GM12878 (cell line): ENCODE measurements around the gene PPP4R3B. TPM values are rescaled to one million over a fixed set of nuclear protein-coding genes. Genes with fewer than 3 reads are reported as not detected.
A peak's percentile ranks its signal among the peaks of the same experiment; 100 is the strongest.

Experiments
- ATAC-seq: fragments of 200-7000 bp; cut with Tn5 transposase; 3 replicates; pipeline ENCODE4 v1.9.1; 2020; ENCODE audit warnings: mild to moderate bottlenecking, moderate library complexity
- BruUV-seq: library from RNA; stranded (reverse); fragments of 400-500 nt; replicated peaks from 2 replicates; lab custom pipeline; 2021; lab: Mats Ljungman, UMichigan
- CTCF ChIA-PET: fragments of 300-600 bp; sonication (Branson Sonifier 250); formaldehyde crosslinking; extraction: SDS; loops from one replicate; lab custom pipeline; 2021; ENCODE audit warnings: inconsistent platforms; lab: Yijun Ruan, JAX
- POLR2A ChIA-PET: fragments of 350-600 bp; formaldehyde crosslinking; extraction: SDS; loops from one replicate; lab custom pipeline; 2021; ENCODE audit warnings: inconsistent platforms; lab: Charles Lee
- RAD21 ChIA-PET: fragments of 300-600 bp; sonication (Branson Sonifier 250); formaldehyde crosslinking; loops from one replicate; lab custom pipeline; 2023; ENCODE audit warnings: antibody characterized with exemption; ENCODE audit not compliant: unreplicated experiment; lab: Charles Lee
- SMC1A ChIA-PET: fragments of 300-600 bp; sonication (Branson Sonifier 250); formaldehyde crosslinking; loops from one replicate; lab custom pipeline; 2023; ENCODE audit not compliant: unreplicated experiment, uncharacterized antibody; lab: Charles Lee
- DNase-seq: peaks from one replicate; pipeline ENCODE4 v3.0.0-alpha.2; 2011; ENCODE audit warnings: low read depth, low spot score
- FAIRE-seq: peaks from 3 replicates; lab custom pipeline; 2011; peaks lifted over from hg19 to GRCh38; lab: Jason Lieb, UNC
- H2AFZ ChIP-seq: 2 replicates; pipeline ENCODE4 v1.6.0; 2011; ENCODE audit warnings: low read depth, low read length, control low read depth; ENCODE audit not compliant: control insufficient read depth
- H3K27ac ChIP-seq: 2 replicates; pipeline ENCODE4 v1.5.1; 2011; ENCODE audit warnings: control low read depth; ENCODE audit not compliant: control insufficient read depth, insufficient read depth
- H3K27me3 ChIP-seq, 2 experiments: replicated peaks in 1 of 2; 2 replicates each; pipeline versions ENCODE4 v1.6.0 to v1.6.1; 2011; ENCODE audit warnings: low read length in 1 of 2; ENCODE audit not compliant: control insufficient read depth in 2 of 2, insufficient read depth in 2 of 2
- H3K36me3 ChIP-seq, 2 experiments: 2 replicates each; pipeline ENCODE4 v1.5.1; 2011; ENCODE audit warnings: low read length in 1 of 2; ENCODE audit not compliant: control insufficient read depth in 2 of 2, insufficient read depth in 2 of 2
- H3K4me1 ChIP-seq: 2 replicates; pipeline ENCODE4 v1.6.1; 2011; ENCODE audit warnings: mild to moderate bottlenecking, low read length, moderate library complexity, mixed read lengths; ENCODE audit not compliant: control insufficient read depth, insufficient read depth
- H3K4me2 ChIP-seq: 2 replicates; pipeline ENCODE4 v1.6.0; 2011; ENCODE audit warnings: control low read depth; ENCODE audit not compliant: control insufficient read depth, insufficient read depth
- H3K4me3 ChIP-seq: fragments of 200-600 bp; sonication (generic); 2 replicates; pipeline ENCODE4 v1.5.1; 2016
- H3K79me2 ChIP-seq: 2 replicates; pipeline ENCODE4 v1.6.0; 2011; ENCODE audit warnings: low read length; ENCODE audit not compliant: control insufficient read depth, insufficient read depth
- H3K9ac ChIP-seq: 2 replicates; pipeline ENCODE4 v1.8.0; 2011; ENCODE audit warnings: low read length, control low read depth, mixed read lengths; ENCODE audit not compliant: control insufficient read depth, insufficient read depth
- H3K9me3 ChIP-seq: replicated peaks from 3 replicates; pipeline ENCODE4 v1.5.1; 2011; ENCODE audit warnings: mild to moderate bottlenecking, low read length; ENCODE audit not compliant: control insufficient read depth, insufficient read depth
- H4K20me1 ChIP-seq: 2 replicates; pipeline ENCODE4 v1.6.0; 2011; ENCODE audit not compliant: control insufficient read depth, insufficient read depth
- RELA ChIP-seq: fragments of 450-650 bp; IDR thresholded peaks from 2 replicates; pipeline ENCODE4 v1.8.0; 2014; ENCODE audit warnings: borderline replicate concordance; ENCODE audit not compliant: partially characterized antibody
- SMARCA5 ChIP-seq: fragments of 450-650 bp; IDR thresholded peaks from 2 replicates; pipeline ENCODE4 v1.6.1; 2017; ENCODE audit warnings: mild to moderate bottlenecking
- SPI1 ChIP-seq: IDR thresholded peaks from 2 replicates; pipeline ENCODE4 v1.6.1; 2011; ENCODE audit warnings: low read depth, mild to moderate bottlenecking, low read length, moderate library complexity, borderline replicate concordance; ENCODE audit not compliant: insufficient read depth
- USF2 ChIP-seq: IDR thresholded peaks from 2 replicates; pipeline ENCODE4 v1.6.1; 2011; ENCODE audit warnings: low read depth, low read length, improper control_type of control experiment, borderline replicate concordance
- WRNIP1 ChIP-seq: IDR thresholded peaks from 2 replicates; pipeline ENCODE4 v1.6.1; 2011; ENCODE audit warnings: low read depth, low read length, improper control_type of control experiment, borderline replicate concordance
- ZNF384 ChIP-seq: IDR thresholded peaks from 2 replicates; pipeline ENCODE4 v1.6.1; 2012; ENCODE audit warnings: low read depth, mild to moderate bottlenecking, low read length, improper control_type of control experiment, borderline replicate concordance
- WGBS: methylation state at CpG from one replicate; pipeline ENCODE4 v1.1.6; 2016; ENCODE audit warnings: low lambda C conversion rate; ENCODE audit not compliant: insufficient replicate concordance, insufficient coverage; ENCODE audit errors: missing lambda C conversion rate; 5-methylcytosine and 5-hydroxymethylcytosine counted together
- in situ Hi-C: fragments of 300-500 bp; cut with MboI; formaldehyde crosslinking; loops from 9 replicates; pipeline ENCODE4 v1.14.3; 2018; ENCODE audit warnings: mixed read lengths
- intact Hi-C: fragments of 100-400 bp; cut with micrococcal nuclease; formaldehyde crosslinking; loops from one replicate; pipeline ENCODE4 v1.14.2; 2022; ENCODE audit not compliant: unreplicated experiment
- polyA plus RNA-seq, 11 experiments: library from polyadenylated mRNA; depleted of rRNA in 4 of 11; unstranded in 6 of 11; stranded (reverse) in 5 of 11; fragments of >200 nt; fragmentation: Nextera tagmentation in 4 of 11; fragmentation: Illumina TruSeq in 1 of 11; extraction: Ambion mirVana in 4 of 11; extraction: Trizol in 1 of 11; gene quantifications; 1 replicate in 1 of 11; 2 replicates in 10 of 11; pipeline versions ENCODE4 v1.2.1 to v1.2.3, GENCODE V29; 2011 to 2016; ENCODE audit warnings: inconsistent platforms in 2 of 11, missing spikeins in 2 of 11, low read depth in 1 of 11
- total RNA-seq, 4 experiments: library from RNA; depleted of rRNA in 3 of 4; stranded (reverse); fragments of >200 nt in 3 of 4; fragmentation: Illumina TruSeq in 1 of 4; extraction: Trizol in 1 of 4; gene quantifications; 2 replicates each; pipeline versions ENCODE4 v1.2.1 to v1.2.3, GENCODE V29; 2013 to 2021

The PPP4R3B gene
- total and polyA plus RNA-seq, 10 of the 15 experiments (the other 5 are each of a cell fraction or from before 2014, with no cell fraction given) = 10.9 to 70.1 (median 49.2) TPM

GRCh38 chr2:55530539-55531081 lies 86.8 kb downstream of the PPP4R3B start:
- no peak overlapping the region for H3K27ac ChIP-seq

GRCh38 chr2:55526174-55526573 lies 91.2 kb downstream of the PPP4R3B start:
- ChIA-PET CTCF (interaction anchor here (1.1 kb wide), 1 partner anchor 55 kb away, joined by 3 read pairs; no protein-coding TSS in a partner anchor), RAD21 (no interaction called here), SMC1A (no interaction called here), POLR2A (no interaction called here)
- no peaks in the 10 kb centered on the region for H3K79me2 ChIP-seq
- peaks cover 0 to 3% of the 10 kb centered on the region in 2 experiments; a peak in 2 of 4 replicates for H3K36me3 ChIP-seq
- H3K27ac ChIP-seq = no peak overlapping the region
- no peak overlapping the region for H3K9ac ChIP-seq
- ATAC-seq (no peak), DNase-seq (no peak), FAIRE-seq (no peak)
- TF ChIP-seq SMARCA5 = no peak
- peak; percentile 40; the same call in 1 of the 2 replicates for TF ChIP-seq SPI1
- no peak for TF ChIP-seq USF2
- no peaks in the 10 kb centered on the region for H3K9me3 ChIP-seq
- 94% methylated on average over 1 of the region's 1 CpG for WGBS
- H3K4me1 ChIP-seq = no peaks in the 10 kb centered on the region
- H3K4me3 ChIP-seq = no peak overlapping the region
- H3K4me2 ChIP-seq = no peak overlapping the region
- in situ Hi-C loops (no loop called here), intact Hi-C loops (no loop called here)
- H2AFZ ChIP-seq = no peak overlapping the region
- BruUV-seq = no TSS peak
- no peaks in the 10 kb centered on the region for H4K20me1 ChIP-seq
- no peaks in the 10 kb centered on the region for H3K27me3 ChIP-seq

More at GRCh38 chr2:55530539-55531081, 86.8 kb downstream of the PPP4R3B start:
- Histone ChIP-seq H3K9ac (no peak overlapping the region), H3K4me3 (no peak overlapping the region), H3K27me3 (no peaks in the 10 kb centered on the region), H3K4me1 (no peaks in the 10 kb centered on the region), H3K9me3 (no peaks in the 10 kb centered on the region), H3K4me2 (no peak overlapping the region), H2AFZ (no peak overlapping the region), H3K36me3 (peaks cover 0 to 3% of the 10 kb centered on the region in 2 experiments; a peak in 1 of 4 replicates), H4K20me1 (no peaks in the 10 kb centered on the region), H3K79me2 (no peaks in the 10 kb centered on the region)
- SMC1A ChIA-PET = no interaction called here
- TSS peak; percentile 35 for BruUV-seq
- CTCF ChIA-PET = interaction anchor here (0.5 kb wide), 1 partner anchor 10 kb away, joined by 3 read pairs; no protein-coding TSS in a partner anchor
- TF ChIP-seq RELA = no peak
- TF ChIP-seq WRNIP1 = no peak
- no peak for TF ChIP-seq ZNF384
- in situ Hi-C loops = no loop called here
- intact Hi-C loops = no loop called here
- RAD21 ChIA-PET = no interaction called here
- DNase-seq (no peak), FAIRE-seq (no peak), ATAC-seq (no peak)
- POLR2A ChIA-PET = no interaction called here
- 85% methylated on average over 6 of the region's 6 CpGs for WGBS
